GM19043 (cell line): ENCODE data around the gene TACR1.

ENCODE experiments used
- ATAC-seq: cut with Tn5 transposase; IDR thresholded peaks from one replicate; pipeline ENCODE4 v1.9.1; 2021; ENCODE audit warnings: low read depth; ENCODE audit not compliant: unreplicated experiment

The TACR1 gene

DNA sequence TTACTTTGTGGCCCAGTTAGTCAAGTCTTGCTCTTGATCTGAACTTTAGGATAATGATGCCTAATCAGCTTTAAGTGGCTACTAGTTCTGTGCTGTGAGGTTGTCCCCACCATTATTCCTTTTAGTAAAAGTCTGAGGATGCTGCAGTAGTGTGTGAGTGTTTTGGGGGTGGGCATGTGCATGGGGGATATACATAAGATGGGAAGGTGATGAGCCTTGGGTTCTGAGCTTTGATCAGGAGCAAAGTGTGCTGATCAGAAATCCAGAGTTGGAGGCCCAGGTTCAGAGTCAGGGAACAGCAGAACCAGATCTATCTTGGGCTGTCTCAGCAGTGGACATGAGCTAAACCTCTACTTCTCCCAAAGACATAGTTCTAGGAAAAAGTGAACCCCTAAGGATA lies 174.1 kb downstream of the TACR1 start:
- ATAC-seq = no peak

DNA sequence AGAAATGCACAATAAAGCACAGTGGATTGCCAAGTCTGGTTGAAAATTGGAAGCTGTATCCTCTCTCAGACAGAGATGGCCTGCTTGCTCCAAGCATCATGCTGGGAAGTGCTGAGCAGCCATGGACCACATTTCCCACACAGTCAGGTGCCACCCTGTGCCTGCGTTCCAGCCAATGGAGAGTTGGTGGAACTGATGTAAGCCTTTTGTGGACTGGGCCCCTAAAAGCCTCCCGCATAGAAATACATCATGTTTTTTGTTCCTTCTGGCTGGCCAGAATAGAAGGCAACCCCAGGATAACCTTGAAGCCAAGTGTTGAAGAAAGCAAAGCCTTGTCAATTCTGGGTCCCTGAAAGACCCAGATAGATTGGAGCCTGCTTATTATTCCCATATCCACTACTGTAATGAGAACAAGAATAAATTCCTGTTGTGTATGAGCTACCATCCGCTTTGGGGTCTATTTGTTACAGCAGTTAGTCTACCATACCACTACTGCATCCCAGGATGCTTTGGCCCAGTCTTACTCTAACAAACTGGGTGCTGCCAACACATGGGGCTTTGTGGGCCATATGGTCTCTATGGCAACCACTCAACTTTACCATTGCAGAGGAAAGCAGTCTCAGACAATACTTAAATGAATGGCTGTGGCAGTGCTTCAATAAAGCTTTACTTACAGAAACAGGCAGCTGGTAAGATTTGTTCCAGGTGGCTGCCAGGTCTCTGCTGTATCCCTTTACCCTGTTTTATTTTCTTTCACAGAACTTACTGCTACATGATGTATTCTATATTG lies 175.5 kb downstream of the TACR1 start:
- ATAC-seq = no peak

DNA sequence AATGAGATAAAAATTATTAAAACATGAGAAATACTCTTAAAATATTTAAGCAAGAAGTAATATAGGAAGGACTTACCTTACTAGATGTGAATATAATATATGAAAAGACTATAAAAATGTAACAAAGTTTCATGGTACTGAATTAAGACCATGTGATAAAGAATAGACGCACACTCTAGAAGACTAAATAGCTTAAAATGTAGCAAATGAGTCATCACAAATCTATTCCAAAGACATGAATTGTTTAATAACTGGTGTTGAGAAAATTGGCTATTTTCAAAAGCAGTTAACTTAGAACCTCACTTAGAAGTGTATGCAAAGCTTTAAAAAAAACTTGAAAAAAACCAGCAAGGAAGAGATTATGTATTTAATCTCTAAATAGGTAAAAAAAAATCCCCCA lies 176.8 kb downstream of the TACR1 start:
- no peak for ATAC-seq

DNA sequence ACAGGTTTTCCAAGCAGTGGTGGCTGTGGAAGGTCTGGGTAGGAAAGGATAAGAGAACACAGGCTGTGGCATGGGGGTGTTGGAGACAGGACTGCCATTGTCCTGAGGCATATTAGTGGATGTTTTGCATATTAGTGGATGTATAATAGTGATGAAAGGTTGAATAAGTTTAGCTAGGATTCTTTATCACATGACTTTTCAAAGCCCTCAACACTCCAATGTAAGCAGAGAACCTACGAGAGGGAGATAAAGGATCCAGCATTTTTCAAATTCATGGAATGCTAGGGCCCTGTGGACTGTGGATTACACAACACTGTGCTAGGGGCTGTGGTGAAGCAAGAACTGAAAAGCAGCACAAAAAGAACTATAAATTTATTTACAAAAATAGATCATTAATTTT lies 177.6 kb downstream of the TACR1 start:
- ATAC-seq = no peak

DNA sequence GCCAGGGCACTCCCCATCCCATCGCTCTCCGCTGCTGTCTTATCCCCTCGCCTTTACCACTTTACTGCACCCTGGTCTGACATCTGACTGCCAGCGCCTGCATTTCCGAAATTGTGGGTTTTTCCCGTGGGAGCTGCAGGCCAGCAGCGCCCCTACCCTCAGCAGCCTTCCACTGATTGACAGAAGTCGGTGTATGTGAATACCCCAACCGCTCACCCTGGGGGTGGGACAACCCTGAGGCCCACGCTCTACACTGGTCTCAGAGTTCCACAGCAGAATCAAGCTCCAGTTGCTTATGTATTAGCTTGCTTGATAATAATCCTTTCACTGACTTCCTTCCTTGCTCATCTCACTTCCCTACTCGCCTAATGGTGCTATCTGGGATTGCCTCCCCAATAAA lies 178.8 kb downstream of the TACR1 start:
- ATAC-seq = no peak

DNA sequence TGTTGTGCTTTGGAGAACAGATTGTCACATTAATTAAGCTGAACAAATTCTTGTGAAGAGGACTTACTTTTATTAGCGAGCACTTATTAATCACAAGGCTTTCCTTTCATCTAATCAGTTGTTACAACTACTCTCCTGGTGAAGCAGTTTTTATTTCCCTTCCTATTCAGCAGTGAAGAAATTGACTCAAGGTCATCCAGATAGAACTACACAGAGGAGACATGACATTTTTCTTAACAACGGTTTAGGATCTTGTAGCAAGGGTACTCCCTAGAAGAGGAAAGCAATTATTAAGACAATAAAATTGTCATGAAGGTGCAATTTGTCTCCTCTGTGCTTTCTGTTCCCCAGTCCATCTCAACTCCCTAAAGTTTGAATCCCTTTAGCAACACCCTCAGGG lies 179.5 kb downstream of the TACR1 start:
- no peak for ATAC-seq

DNA sequence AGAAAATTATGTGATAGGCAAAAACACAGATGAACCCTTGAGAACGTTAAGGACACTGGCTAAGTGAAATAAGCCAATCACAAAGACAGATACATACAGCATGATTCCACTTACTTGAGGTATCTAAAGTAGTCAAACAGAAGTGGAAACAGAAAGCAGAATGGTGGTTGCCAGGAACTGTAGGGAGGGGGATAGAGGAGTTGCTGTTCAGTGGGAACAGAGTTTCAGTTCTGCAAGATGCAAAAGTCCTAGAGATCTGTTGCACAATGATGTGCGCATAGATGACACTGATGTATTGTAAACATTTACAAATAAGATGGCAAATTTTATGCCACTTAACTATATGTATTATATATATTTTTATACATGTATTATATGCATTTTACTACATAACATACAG lies 181.2 kb downstream of the TACR1 start:
- no peak for ATAC-seq

DNA sequence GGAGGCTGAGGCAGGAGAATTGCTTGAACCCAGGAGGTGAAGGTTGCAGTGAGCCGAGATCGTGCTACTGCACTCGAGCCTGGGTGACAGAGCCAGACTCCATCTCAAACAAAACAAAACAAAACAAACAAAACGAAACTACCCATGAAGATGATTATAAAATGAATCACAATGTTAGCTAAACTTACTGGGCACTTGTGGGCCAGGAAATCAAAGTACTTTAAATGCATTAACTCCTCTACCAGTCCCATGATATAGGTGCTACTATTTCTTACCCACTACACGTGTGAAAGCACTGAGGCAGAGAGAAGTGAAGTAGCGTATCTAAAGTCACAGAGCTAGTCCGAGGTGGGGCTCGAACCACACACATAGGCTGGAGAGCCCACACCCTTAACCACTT lies 187.2 kb downstream of the TACR1 start:
- ATAC-seq = no peak

DNA sequence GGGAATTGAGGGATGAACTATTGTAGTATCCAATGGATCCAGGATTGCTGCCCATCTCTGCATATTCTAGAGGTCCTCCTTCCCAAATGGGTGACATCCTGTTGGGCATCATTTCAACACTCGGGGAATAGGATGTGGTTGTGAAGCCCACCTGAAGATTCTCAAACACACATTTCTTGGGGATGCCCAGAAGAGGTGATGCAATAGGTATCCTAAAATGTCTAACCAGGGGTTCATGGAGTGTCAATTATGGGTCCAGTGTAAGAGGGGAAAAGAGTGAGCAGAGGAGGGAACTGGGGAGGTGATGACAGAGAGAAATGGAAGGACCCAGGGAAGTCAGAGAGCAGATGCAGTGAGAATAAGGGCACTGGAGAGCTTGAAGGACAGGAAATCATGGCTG lies 188.7 kb downstream of the TACR1 start:
- ATAC-seq = no peak

DNA sequence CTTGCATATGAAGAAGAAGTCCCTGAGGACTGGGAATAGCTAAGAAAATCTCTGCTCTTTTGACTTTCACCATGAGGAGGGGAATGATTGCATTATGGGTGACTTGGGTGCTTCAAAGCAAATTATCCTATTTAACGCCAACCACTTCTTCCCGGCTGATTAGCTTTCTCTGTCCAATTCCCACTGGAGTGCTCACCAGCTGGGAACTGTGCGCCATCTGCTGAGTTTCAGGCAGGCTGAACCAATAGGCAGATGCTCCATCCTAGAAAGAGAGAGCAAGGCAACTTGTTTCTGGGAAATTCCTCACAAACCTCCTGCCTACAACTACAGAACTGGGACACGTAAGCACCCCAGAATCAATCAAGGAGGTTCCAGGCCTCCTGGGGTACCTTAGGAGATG lies 191.5 kb downstream of the TACR1 start:
- ATAC-seq = no peak

DNA sequence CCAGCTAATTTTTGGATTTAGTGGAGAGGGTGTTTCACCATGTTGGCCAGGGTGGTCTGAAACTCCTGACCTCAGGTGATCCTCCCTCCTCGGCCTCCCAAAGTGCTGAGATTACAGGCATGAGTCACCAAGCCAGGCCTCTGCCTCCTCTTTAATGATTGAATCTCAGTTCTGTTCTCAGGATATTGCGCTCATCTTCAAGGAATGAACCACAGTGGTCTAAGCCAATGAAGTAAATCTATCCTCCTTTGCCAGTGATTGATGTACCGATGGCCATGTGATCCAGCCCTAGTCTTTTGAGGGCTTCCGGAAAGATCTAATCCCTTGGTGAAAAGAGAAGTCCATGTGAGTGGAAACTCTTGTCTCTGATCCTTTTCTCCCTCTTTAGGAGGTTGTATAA lies 192.3 kb downstream of the TACR1 start:
- ATAC-seq = no peak

DNA sequence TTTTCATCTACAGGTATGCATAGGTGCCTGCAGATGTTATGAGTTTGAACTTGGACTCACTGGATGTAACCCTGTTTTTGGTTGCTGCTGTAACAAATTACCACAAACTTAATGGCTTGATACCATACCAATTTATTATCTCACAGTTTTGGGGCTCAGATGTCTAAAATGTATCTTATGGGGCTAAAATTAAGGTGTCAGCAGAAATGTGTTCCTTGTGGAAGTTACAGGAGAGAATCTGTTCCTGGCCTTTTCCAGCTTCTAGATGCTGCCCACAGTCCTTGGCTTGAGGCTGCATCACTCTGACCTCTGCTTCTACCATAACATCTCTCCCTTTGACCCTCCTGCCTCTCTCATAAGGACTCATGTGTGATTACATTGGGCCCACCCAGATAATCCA lies 193.3 kb downstream of the TACR1 start:
- ATAC-seq = no peak

DNA sequence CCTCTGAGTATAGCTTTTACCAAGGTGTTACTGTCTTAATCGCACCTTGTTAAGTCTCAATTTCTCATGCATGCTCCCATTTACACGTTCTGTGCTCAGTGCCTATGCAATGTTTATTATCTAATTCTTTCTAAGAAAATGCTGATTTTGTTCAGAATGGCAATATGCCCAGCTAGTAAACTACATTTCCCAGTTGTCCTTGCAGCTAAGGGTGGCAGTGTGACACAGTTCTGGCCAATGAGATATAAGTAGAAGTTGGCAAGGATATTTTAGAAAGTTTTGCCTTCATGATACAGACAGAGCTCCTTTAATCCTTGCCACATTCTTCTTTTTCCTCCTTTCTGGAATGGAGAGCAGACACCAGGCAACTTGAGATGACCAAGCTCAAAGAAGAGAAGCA lies 195.5 kb downstream of the TACR1 start:
- ATAC-seq = no peak

DNA sequence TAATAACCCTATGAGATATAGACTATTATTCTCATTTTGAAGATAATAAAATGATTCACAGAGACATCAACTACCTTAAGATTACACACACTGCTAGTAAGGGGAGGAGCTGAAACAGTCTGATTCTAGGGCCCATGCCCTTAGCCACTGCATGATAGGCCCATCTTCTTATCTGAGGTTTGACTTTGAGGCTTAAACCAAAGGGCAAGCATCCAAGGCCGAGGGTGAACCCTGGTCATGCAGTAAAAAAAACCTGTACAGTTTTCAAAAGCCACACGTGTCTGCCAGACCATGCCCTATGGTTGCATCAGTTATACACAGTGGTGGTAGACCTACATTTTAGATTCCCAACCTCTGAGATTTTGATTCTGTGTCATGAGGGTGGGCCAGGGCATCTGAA lies 196.0 kb downstream of the TACR1 start:
- no peak for ATAC-seq

DNA sequence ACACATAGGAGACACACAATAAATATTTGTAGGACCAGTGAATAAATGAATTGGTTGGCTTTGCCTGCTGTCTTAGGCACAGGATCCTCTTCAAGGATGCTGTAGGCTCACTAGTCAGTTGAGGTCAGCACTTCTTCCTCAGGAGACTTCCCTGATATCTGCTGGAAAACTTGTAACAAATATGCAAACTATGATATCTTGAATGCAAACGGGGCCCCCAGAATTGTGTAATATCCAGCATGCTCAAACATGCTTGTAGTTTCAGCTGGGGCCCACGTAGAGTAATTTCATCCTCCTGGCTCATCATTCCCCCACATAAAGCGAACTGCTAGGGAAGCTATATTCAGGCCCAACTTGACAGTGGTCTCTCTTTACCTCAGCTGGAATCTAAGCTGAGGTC lies 197.3 kb downstream of the TACR1 start:
- ATAC-seq = no peak

DNA sequence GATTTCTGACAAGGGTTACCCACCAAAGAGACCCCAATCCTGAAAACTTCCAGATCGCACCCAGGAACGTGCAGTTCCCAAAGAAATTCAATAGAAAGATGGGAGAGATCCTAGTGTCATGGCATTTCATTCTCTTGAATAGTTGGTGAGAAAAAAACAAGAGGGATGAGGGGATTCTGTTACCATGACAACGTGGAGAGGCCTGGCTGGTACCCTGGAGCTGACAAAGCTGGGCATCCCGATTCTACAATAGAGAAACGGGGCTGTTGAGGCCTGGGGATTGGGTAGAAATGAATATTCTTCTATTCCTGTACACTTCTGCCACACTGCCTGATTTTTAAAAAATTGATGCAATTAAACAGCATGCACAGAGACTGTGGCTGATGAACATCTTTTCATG lies 199.9 kb downstream of the TACR1 start:
- ATAC-seq = no peak
